Erythroblast (primary cell): ENCODE measurements around the gene SIK2.

Source experiments
- GATA1 ChIP-seq: IDR thresholded peaks from 2 replicates; pipeline ENCODE4 v1.6.1; 2011; ENCODE audit warnings: low read depth, mild to moderate bottlenecking, control low read depth, low read length, moderate library complexity
- POLR2A ChIP-seq: IDR thresholded peaks from 2 replicates; pipeline ENCODE4 v1.6.1; 2011; ENCODE audit warnings: mild to moderate bottlenecking, low read length

GRCh38 chr11:111707691-111708067, 105.4 kb downstream of the SIK2 start:
- TF ChIP-seq POLR2A (no peak), GATA1 (no peak)
